NCI-H345 (cell line): ENCODE data around the gene YDJC.
A peak's percentile ranks its signal among the peaks of the same experiment; 100 is the strongest.
"Not testable (repeated sequence)": the region's sequence is repeated elsewhere in the genome, so short reads cannot be mapped to it uniquely, and the experiment has no call there.

ENCODE experiments used
- DNase-seq: peaks from one replicate; lab custom pipeline; 2025; lab: John Stamatoyannopoulos, UW

Gene YDJC

DNA sequence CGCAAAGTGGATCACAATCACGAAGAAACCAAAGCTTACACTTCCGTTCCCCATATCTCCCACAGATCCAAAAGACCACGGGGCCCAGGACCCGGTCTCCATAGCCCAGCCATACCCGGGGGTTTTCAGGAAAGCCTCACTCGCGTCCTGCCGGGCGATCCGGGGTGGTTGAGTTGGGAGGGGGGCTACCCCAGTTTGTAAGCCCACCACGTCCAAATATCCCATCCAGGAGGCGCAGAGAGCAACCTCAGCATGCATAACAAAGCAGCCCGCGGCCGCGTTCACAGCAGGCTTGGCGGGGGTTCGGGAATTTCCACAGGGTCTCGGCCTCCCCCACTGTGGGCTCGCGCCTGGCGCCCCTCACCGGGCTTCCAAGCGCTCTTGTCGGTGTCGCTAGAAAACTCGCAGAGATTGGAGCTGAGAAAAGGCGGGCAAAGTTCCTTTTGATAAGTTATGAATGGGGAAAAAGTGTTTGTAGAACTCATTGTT is 21.7 kb upstream of the YDJC start:
- DNase-seq = no peak

- peak; percentile 59 for DNase-seq
Observed at GRCh38 chr22:21650823-21651520, 21.1 kb upstream of the YDJC start.

DNA sequence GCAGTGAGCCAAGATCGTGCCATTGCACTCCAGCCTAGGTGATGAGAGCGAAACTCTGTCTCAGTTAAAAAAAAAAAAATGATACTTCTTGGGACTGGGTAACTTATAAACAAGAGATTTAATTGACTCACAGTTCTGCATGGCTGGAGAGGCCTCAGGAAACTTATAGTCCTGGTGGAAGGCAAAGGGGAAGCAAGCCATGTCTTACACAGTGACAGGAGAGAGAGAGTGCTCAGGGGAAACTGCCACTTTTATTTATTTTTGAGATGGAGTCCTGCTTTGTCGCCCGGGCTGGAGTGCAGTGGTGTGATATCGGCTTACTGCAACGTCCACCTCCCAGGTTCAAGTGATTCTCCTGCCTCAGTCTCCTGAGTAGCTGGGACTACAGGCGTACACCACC is 20.5 kb upstream of the YDJC start:
- no peak for DNase-seq

DNA sequence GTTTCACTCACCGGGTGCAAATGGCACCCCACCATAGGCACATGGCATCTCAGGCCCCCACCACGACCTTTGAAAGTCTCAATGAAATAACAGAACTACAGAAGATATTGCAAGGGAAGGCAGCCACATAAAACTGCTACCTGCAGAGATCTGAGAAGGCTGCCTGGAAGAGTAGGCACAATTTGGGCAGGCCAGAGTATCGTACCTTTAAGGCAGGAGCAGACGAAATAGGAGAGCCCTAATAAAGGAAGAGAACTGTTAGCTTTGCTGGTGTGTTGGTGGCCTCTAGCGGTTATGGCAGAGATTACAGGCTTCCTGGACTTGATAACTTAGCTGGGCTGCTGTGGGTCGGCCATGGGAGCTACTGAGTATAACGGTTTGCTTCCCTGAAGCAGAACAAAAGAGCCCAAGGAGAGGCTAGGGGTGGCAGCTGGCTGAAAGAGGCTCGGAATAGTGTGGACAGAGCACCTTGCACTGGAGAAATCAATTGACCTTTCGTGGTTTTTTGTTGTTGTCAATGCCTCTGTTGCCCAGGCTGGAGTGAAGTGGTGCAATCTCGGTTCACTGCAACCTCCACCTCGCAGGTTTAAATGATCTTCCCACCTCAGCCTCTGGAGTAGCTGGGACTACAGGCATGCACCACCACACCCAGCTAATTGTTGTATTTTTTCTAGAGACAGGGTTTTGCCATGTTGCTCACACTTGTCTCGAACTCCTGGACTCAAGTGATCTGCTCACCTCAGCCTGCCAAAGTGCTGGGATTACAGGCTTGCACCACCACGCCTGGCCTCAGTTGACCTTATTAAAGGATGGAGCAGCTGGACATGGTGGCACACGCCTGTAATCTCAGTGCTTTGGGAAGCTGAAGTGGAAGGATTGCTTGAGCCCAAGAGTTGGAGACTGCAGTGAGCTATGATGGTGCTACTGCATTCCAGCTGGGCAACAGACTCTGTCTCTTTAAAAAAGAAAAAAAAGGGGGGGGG is 17.1 kb upstream of the YDJC start:
- DNase-seq = peak; percentile 74

- DNase-seq = not testable (repeated sequence)
Observed at GRCh38 chr22:21645513-21645912, 15.7 kb upstream of the YDJC start.

GRCh38 chr22:21643533-21644357 is 13.9 kb upstream of the YDJC start:
- no peak for DNase-seq

DNA sequence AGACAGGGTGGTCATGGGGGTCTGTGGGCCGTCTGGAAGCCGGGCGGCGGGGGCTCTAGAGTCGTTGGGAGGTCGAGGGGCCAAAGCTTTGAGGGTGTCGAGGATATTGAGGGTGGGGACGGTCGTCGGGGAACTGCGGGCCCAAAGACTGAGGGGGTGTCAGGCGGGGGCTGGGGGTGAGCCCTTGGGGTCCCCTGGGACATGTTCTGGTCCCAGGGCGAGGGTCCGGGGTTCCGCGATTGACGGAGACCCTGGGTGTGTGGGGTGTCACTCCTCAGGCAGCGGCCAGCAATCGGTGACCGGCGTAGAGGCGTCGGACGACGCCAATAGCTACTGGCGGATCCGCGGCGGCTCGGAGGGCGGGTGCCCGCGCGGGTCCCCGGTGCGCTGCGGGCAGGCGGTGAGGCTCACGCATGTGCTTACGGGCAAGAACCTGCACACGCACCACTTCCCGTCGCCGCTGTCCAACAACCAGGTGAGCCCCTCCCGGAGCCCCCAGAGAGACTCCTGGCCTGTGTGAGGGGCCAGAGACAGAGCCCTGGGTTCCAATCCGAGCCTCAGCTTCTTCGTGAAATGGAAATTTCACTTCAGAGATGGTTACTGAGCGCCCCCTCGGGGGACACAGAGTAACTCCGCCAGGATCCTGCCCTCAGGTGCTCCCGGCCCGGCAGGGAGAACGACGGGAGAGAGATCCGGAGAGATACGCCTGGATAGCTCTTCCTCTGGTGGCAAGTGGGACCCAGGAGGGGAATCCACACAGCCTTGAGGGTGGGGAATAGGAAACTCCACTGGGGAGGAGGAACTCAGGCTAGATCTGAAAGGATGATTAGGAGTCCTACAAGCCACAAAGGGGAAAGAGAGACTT is 13.0 kb upstream of the YDJC start:
- peak; percentile 63 for DNase-seq

DNA sequence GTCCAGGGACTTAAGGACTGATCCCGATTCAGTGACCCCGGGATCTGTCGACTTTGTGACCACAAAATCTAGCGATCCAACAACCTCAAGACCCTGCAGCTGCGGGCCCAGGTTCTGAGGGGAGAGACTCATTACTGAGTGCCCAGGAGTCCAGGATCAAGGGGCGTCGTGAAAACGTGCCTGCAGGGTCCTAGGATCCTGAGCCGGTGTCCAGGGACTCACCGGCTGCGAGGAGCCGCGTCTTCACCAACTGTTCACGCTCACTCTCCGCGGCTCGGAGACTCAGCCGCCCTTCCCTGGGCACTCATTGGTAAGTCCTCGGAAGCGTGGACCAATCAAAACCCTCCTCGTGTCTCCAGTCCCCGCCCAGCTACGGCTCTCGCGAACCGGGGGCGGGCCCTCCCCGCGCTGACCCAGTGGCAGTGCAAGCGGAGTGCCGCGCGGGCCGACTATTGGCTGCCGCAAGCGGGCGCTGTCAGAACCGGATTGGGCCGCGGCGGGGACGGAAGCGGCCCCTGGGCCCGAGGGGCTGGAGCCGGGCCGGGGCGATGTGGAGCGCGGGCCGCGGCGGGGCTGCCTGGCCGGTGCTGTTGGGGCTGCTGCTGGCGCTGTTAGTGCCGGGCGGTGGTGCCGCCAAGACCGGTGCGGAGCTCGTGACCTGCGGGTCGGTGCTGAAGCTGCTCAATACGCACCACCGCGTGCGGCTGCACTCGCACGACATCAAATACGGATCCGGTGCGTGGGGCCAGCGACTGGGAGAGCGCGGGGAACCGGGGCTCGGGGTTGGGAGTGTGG is 12.2 kb upstream of the YDJC start, which contains the start of gene SDF2L1:
Gene SDF2L1 (plus strand): TSS at position 514 of the 795 bp plus-strand sequence. CDS start 35 bp downstream, at position 549.
- DNase-seq = peak; percentile 97

GRCh38 chr22:21641417-21641788 is 11.6 kb upstream of the YDJC start:
- no peak for DNase-seq

GRCh38 chr22:21640810-21641209 is 11.0 kb upstream of the YDJC start:
- DNase-seq = no peak

GRCh38 chr22:21639359-21639758 is 9.5 kb upstream of the YDJC start:
- no peak for DNase-seq

- not testable (repeated sequence) for DNase-seq
Observed at GRCh38 chr22:21637450-21637849, 7.6 kb upstream of the YDJC start.

DNA sequence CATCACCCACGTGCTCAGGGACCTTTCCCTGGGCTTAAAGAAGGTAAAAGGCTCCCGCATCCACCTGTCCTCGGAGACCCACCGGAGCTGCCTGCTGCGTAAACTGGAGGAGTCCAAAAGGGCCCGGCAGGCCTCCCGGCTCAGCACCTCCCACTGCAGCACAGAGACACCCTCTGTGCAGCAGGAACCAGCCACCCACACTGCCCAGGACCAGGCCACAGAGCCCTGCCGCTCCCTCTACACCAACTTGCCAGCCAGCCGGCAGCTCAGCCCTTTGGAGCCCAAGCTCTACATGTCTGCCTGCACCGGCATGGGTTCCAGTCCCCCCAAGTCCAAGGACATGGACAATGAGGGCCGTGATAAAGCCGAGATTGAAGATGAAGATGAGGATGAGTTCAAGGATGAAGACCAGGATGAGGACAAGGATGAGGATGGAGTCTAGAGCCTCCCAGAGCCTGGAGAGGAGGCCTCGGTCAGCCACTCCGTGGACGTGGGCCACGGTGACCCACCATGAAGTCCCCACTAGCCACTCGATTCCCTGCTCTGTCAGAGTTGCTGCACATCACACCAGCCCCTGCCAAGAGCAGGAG is 6.9 kb upstream of the YDJC start:
- DNase-seq = no peak

DNA sequence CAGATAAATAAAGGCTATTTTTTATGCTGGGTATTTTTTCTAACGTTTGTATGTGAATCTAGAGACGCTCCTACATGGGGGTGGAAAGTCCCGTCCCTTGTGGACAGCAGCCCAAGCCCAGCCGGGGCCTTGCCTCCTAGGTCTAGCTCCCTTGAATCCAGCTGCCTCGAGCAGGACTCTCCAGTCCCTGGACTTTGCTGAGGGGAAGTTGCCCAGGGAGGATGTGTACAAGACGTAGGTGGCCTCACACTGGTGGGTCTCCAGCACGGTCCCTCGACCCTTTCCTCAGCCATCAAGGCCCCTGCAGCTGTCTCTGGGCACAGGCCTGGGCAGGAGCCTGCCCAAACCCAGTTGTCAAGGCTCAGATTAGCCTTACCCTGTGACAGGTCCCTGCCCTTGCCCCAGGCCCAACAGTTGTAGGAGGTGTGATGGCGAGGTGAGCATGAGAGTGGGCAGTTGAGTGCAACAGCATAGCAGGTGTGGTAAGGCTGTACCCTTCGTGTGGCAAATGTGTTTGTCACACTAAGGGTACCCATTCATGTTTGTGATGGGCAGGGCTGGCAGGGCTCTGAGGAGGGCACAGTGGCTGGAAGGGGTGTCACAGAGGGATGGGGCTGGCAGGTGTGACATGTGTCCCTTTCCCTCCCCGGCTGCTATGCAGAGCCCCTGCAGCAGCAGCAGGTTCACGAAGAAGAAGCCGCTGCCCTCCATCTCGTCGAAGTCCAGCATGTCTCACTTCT is 6.1 kb upstream of the YDJC start:
- DNase-seq = no peak

DNA sequence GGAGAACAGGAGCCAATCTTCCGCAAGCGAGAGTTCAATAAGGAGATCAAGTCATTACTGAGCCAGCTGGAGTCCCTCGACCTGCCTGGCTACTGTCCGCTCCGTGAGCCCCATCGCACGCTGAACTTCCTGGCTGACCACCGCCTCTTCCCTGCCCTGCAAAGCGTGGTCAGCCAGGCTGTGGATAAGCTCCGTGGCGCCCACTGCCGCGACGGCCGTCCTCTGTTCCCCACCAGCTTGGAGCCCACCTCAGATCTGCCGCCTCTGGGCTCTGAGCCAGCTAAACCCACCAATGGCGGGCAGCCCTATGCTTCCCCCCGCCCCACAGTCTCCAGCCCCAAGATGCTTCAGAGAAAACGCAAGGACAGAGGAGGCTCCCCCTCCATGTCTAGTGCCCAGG is 5.0 kb upstream of the YDJC start:
- DNase-seq = no peak

- DNase-seq = no peak
Observed at GRCh38 chr22:21634081-21634480, 4.3 kb upstream of the YDJC start.

DNA sequence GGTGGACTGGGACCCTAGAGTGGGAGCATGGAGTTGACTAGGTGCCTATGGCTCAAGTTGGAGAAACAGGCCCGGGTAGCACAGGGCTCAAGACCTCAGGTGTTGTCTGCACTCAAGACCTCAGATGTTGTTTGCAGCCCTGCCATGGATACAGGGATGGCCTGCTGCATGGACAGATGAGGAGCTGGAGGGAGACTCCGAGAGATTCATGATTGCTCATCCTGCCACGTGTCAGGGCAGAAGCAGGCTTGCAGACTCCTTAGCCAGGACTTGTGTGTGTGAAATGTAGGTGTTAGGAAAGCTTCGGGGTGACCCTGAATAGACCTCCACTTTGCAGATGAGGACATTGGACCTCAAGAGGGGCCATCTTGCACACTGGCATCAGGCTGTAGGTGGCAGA is 3.7 kb upstream of the YDJC start:
- DNase-seq = no peak

- no peak for DNase-seq
Observed at GRCh38 chr22:21632931-21633330, 3.1 kb upstream of the YDJC start.

DNA sequence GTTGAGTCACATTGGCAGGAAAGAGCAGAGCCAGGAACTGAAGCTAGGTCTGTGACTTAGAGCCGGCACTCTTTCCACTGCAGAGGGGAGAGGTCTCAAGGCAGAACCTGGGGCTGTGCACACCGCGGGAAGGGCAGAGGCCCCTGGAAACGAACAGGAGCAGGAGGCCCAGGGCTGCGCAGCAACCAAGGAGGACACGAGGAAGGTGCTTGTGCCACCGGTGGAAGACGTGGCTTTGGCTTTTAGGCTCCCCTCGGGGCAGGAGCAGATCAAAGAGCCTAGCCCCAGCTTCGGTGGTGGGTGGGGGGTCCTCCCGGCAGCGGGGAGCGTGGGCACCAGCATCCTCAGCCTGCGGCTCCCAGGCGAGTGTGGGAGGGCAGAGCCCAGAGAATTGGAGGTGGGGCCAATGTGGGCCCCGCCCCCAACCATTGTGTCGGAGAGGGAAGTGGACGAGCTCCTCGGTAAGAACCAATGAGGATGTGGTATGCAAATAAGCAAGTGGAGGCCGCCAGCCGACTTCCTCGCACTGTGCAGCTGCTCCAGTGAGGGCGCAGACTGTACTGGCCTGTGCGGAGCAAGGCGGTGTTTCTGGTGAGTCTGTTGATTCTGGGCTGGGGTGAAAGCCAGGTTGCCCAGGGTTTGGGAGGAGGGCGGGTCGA is 2.5 kb upstream of the YDJC start, which contains the start of gene CCDC116:
Gene CCDC116 (plus strand): TSS at position 524 of the 659 bp plus-strand sequence. CDS start 422 bp downstream, outside the sequence.
- no peak for DNase-seq
